Ishikawa (cell line): ENCODE data around the gene PIEZO2.

Experiments
- CEBPB ChIP-seq: IDR thresholded peaks from 2 replicates; pipeline ENCODE4 v1.6.1; 2012
- YY1 ChIP-seq: IDR thresholded peaks from 2 replicates; pipeline ENCODE4 v1.6.1; 2012; ENCODE audit warnings: low read depth

DNA sequence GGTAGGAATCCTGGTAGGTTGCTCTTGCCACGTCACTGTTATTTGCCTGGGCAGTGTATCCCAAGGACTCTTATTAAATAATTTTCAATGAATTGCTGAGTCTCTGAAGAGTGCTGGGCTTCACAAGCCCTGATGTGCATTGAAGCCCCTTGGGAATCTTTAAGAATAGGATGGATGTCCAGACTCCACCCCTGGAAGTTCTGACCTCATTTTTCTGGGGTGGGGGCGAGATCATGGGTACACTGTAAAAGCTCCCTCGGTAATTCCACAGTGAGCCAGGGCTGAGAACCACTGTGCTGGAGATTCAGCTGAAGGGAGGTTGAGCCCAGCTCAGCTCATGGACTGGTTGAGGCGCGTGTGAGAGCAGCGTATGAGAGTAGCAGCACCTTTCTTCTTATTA lies 140.2 kb downstream of the PIEZO2 start:
- TF ChIP-seq CEBPB (no peak), YY1 (no peak)
